ENCODE measurements around the gene EBF4.

Gene EBF4

GRCh38 chr20:2752567-2753460, 60.2 kb downstream of the EBF4 start:
- Histone ChIP-seq H3F3A (ENCODE audit: low read depth) (no peaks in the 10 kb centered on the region), H3K4me3 (ENCODE audit: low read length, poor library complexity, severe bottlenecking) (no peak overlapping the region), H3K9me3 (ENCODE audit: insufficient read depth, low read depth, low read length) (no peaks in the 10 kb centered on the region), H3K9me2 (replicated peaks; ENCODE audit: low read depth, low read length) (no peaks in the 10 kb centered on the region), H4K20me1 (ENCODE audit: insufficient read depth, low read length, poor library complexity, severe bottlenecking) (no peaks in the 10 kb centered on the region), H3K4me2 (ENCODE audit: low read depth, low read length, poor library complexity, severe bottlenecking) (no peak overlapping the region), H2AFZ (ENCODE audit: low read length) (no peak overlapping the region), H3K27me3 (ENCODE audit: insufficient read depth, low read length, poor library complexity, severe bottlenecking) (no peaks in the 10 kb centered on the region), H3K4me1 (ENCODE audit: insufficient read depth, low read length, poor library complexity, severe bottlenecking) (no peaks in the 10 kb centered on the region), H3K36me3 (ENCODE audit: insufficient read depth, low read length) (no peaks in the 10 kb centered on the region), H3K9ac (ENCODE audit: low read depth, low read length, poor library complexity, severe bottlenecking) (no peak overlapping the region), H3K79me2 (ENCODE audit: insufficient read depth, low read length) (no peaks in the 10 kb centered on the region)
- TF ChIP-seq CTCF (conservative IDR thresholded peaks at IDR 0.05; ENCODE audit: low read length) (no peak), EZH2phosphoT487 (IDR thresholded peaks at IDR 0.05; ENCODE audit: borderline replicate concordance) (no peak)

GRCh38 chr20:2753461-2754040, 61.0 kb downstream of the EBF4 start:
- Histone ChIP-seq H3K9me3 (ENCODE audit: insufficient read depth, low read depth, low read length) (no peaks in the 10 kb centered on the region), H3K4me3 (ENCODE audit: low read length, poor library complexity, severe bottlenecking) (no peak overlapping the region), H3K27me3 (ENCODE audit: insufficient read depth, low read length, poor library complexity, severe bottlenecking) (no peaks in the 10 kb centered on the region), H3K9me2 (replicated peaks; ENCODE audit: low read depth, low read length) (no peaks in the 10 kb centered on the region), H3K4me2 (ENCODE audit: low read depth, low read length, poor library complexity, severe bottlenecking) (no peak overlapping the region), H3K9ac (ENCODE audit: low read depth, low read length, poor library complexity, severe bottlenecking) (no peak overlapping the region), H3K4me1 (ENCODE audit: insufficient read depth, low read length, poor library complexity, severe bottlenecking) (no peaks in the 10 kb centered on the region), H3F3A (ENCODE audit: low read depth) (no peaks in the 10 kb centered on the region), H2AFZ (ENCODE audit: low read length) (no peak overlapping the region), H3K36me3 (ENCODE audit: insufficient read depth, low read length) (no peaks in the 10 kb centered on the region), H4K20me1 (ENCODE audit: insufficient read depth, low read length, poor library complexity, severe bottlenecking) (no peaks in the 10 kb centered on the region), H3K79me2 (ENCODE audit: insufficient read depth, low read length) (no peaks in the 10 kb centered on the region)
- TF ChIP-seq CTCF (conservative IDR thresholded peaks at IDR 0.05; ENCODE audit: low read length) = no peak
- no peak for TF ChIP-seq EZH2phosphoT487 (IDR thresholded peaks at IDR 0.05; ENCODE audit: borderline replicate concordance)

- H4K20me1 ChIP-seq (ENCODE audit: insufficient read depth, low read length, poor library complexity, severe bottlenecking) = no peaks in the 10 kb centered on the region
- no peaks in the 10 kb centered on the region for H3K36me3 ChIP-seq (ENCODE audit: insufficient read depth, low read length)
- no peak overlapping the region for H3K9ac ChIP-seq (ENCODE audit: low read depth, low read length, poor library complexity, severe bottlenecking)
- H2AFZ ChIP-seq (ENCODE audit: low read length) = no peak overlapping the region
- H3K4me3 ChIP-seq (ENCODE audit: low read length, poor library complexity, severe bottlenecking) = no peak overlapping the region
- H3K4me2 ChIP-seq (ENCODE audit: low read depth, low read length, poor library complexity, severe bottlenecking) = no peak overlapping the region
- no peaks in the 10 kb centered on the region for H3F3A ChIP-seq (ENCODE audit: low read depth)
- no peaks in the 10 kb centered on the region for H3K79me2 ChIP-seq (ENCODE audit: insufficient read depth, low read length)
- no peaks in the 10 kb centered on the region for H3K4me1 ChIP-seq (ENCODE audit: insufficient read depth, low read length, poor library complexity, severe bottlenecking)
- no peaks in the 10 kb centered on the region for H3K9me3 ChIP-seq (ENCODE audit: insufficient read depth, low read depth, low read length)
- H3K27me3 ChIP-seq (ENCODE audit: insufficient read depth, low read length, poor library complexity, severe bottlenecking) = no peaks in the 10 kb centered on the region
- H3K9me2 ChIP-seq (replicated peaks; ENCODE audit: low read depth, low read length) = no peaks in the 10 kb centered on the region
- TF ChIP-seq CTCF (conservative IDR thresholded peaks at IDR 0.05; ENCODE audit: low read length) (no peak), EZH2phosphoT487 (IDR thresholded peaks at IDR 0.05; ENCODE audit: borderline replicate concordance) (no peak)
These were observed 61.8 kb downstream of the EBF4 start for GRCh38 chr20:2754424-2754823.

Data from Loucy (cell line).